DND-41 (cell line): Measurements from ENCODE around the gene USP20.
A peak's percentile ranks its signal among the peaks of the same experiment; 100 is the strongest.

Source experiments
- ATAC-seq: fragments of 200-7000 bp; cut with Tn5 transposase; 3 replicates; pipeline ENCODE4 v1.9.1; 2021; ENCODE audit warnings: low read depth; ENCODE audit not compliant: insufficient read depth
- DNase-seq: peaks from one replicate; pipeline ENCODE4 v3.0.0-alpha.2; 2020
- H2AFZ ChIP-seq: 2 replicates; pipeline ENCODE4 v1.6.0; 2012; ENCODE audit warnings: low read depth, low read length
- H3K27ac ChIP-seq: 2 replicates; pipeline ENCODE4 v1.5.1; 2012; ENCODE audit warnings: low read length, inconsistent platforms
- H3K27me3 ChIP-seq: fragments of 200-600 bp; sonication (generic); 2 replicates; pipeline ENCODE4 v1.6.0; 2012; ENCODE audit warnings: low read length, mild to moderate bottlenecking, inconsistent platforms; ENCODE audit not compliant: insufficient read depth, poor library complexity
- H3K36me3 ChIP-seq: 2 replicates; pipeline ENCODE4 v1.5.1; 2012; ENCODE audit warnings: low read length, inconsistent platforms; ENCODE audit not compliant: insufficient read depth
- H3K4me1 ChIP-seq: 2 replicates; pipeline ENCODE4 v1.5.1; 2012; ENCODE audit warnings: mild to moderate bottlenecking, low read length; ENCODE audit not compliant: insufficient read depth
- H3K4me2 ChIP-seq: 2 replicates; pipeline ENCODE4 v1.6.0; 2012; ENCODE audit warnings: mild to moderate bottlenecking, moderate library complexity, low read length, inconsistent platforms; ENCODE audit not compliant: insufficient read depth
- H3K4me3 ChIP-seq, 2 experiments: fragments of 200-600 bp in 1 of 2; shearing (Covaris generic) in 1 of 2; 2 replicates each; pipeline ENCODE4 v1.5.1; 2012 to 2016; ENCODE audit warnings: inconsistent platforms in 2 of 2, low read length in 2 of 2, mild to moderate bottlenecking in 2 of 2, low read depth in 1 of 2, moderate library complexity in 1 of 2
- H3K79me2 ChIP-seq: 2 replicates; pipeline ENCODE4 v1.6.0; 2012; ENCODE audit warnings: low read length, inconsistent platforms; ENCODE audit not compliant: insufficient read depth
- H3K9ac ChIP-seq: 2 replicates; pipeline ENCODE4 v1.6.0; 2012; ENCODE audit warnings: low read depth, mild to moderate bottlenecking, inconsistent platforms, low read length, moderate library complexity
- H3K9me3 ChIP-seq: 2 replicates; pipeline ENCODE4 v1.5.1; 2012; ENCODE audit warnings: low read length, moderate library complexity, mild to moderate bottlenecking, inconsistent platforms; ENCODE audit not compliant: insufficient read depth, severe bottlenecking
- H4K20me1 ChIP-seq: 2 replicates; pipeline ENCODE4 v1.6.0; 2012; ENCODE audit warnings: low read length; ENCODE audit not compliant: insufficient read depth
- EZH2 ChIP-seq: IDR thresholded peaks from 3 replicates; pipeline ENCODE4 v1.6.1; 2012; ENCODE audit warnings: borderline replicate concordance, low read depth, mild to moderate bottlenecking, moderate library complexity, low read length, inconsistent platforms; ENCODE audit not compliant: severe bottlenecking
- TF ChIP-seq, protein P1 (sequence below): IDR thresholded peaks from 2 replicates; pipeline ENCODE4 v1.5.1; 2012; ENCODE audit warnings: borderline replicate concordance, low read length, moderate library complexity, mild to moderate bottlenecking; ENCODE audit not compliant: poor library complexity, severe bottlenecking; ENCODE audit errors: extremely low read depth

USP20 gene

DNA sequence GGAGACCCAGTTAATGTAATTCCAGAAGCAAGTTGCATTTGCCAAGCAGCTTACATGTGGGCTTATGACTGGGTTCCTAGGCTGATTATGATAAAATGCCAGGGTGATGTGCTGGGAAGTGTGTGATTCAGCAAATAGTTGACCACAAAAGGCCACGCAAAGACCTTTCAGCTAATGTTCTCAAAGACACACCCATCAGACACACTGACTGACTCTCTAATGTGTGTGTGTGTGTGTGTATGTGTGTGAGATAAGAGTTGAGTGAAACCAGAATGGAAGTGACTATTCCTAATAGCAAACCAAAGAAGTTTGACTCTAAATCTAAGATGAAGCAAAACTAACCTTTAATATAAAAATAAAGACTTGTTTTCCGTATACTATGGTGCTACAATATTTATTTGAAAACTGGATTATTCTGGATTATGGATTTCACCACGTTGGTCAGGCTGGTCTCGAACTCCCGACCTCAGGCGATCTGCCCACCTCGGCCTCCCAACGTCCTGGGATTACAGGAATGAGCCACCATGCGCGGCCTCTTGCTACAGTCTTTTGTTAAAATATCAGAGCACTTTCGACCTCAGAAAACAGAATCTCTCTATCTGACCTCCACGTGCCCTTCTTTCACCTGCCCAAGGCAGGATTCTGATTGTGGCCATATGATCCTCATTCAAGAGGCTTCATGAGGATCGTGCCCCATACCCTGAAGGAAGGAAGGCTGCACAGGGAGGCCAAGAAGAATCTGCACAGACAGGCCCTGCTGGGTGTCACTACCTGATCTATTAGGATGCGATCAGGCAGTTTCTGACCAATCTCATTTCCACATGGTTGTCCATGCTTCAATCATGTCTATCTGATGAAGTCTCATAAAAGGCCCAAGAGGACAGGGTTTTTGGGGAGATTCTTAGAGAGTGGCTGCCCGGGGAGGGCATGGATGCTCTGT, 75.6 kb downstream of the USP20 start:
- no peak for ATAC-seq
- peak overlapping the region; percentile 61 for H3K27ac ChIP-seq

DNA sequence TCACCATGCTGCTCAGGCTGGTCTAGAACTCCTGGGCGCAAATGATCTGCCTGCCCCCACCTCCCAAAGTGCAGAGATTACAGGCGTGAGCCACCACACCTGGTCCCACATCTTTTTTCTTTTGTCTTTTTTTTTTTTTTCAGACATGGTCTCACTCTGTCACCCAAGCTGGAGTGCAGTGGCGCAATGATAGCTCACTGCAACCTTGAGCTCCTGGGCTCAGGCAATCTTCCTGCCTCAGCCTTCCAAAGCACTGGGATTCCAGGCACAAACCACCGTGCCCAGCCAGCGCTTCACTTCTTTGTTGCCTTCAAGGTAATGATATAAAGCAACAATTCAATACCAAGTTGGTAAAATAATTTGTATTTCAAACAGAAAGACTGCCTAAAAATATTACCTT, 78.8 kb downstream of the USP20 start:
- Histone ChIP-seq H3K9ac (no peak overlapping the region), H3K4me3 (no peak overlapping the region), H3K79me2 (peaks cover 67% of the 10 kb centered on the region), H3K4me1 (no peaks in the 10 kb centered on the region), H3K27me3 (no peaks in the 10 kb centered on the region), H2AFZ (no peak overlapping the region), H3K9me3 (no peaks in the 10 kb centered on the region), H3K4me2 (no peak overlapping the region), H4K20me1 (no peaks in the 10 kb centered on the region), H3K27ac (peak overlapping the region; percentile 15), H3K36me3 (peaks cover 85% of the 10 kb centered on the region)
- no peak for TF ChIP-seq EZH2
- TF ChIP-seq, protein P1, sequence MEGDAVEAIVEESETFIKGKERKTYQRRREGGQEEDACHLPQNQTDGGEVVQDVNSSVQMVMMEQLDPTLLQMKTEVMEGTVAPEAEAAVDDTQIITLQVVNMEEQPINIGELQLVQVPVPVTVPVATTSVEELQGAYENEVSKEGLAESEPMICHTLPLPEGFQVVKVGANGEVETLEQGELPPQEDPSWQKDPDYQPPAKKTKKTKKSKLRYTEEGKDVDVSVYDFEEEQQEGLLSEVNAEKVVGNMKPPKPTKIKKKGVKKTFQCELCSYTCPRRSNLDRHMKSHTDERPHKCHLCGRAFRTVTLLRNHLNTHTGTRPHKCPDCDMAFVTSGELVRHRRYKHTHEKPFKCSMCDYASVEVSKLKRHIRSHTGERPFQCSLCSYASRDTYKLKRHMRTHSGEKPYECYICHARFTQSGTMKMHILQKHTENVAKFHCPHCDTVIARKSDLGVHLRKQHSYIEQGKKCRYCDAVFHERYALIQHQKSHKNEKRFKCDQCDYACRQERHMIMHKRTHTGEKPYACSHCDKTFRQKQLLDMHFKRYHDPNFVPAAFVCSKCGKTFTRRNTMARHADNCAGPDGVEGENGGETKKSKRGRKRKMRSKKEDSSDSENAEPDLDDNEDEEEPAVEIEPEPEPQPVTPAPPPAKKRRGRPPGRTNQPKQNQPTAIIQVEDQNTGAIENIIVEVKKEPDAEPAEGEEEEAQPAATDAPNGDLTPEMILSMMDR = no peak
- DNase-seq (no peak), ATAC-seq (no peak)

More for the DNA sequence above, 75.6 kb downstream of the USP20 start:
- no peak for DNase-seq
- Histone ChIP-seq H3K4me3 (no peak overlapping the region), H4K20me1 (no peaks in the 10 kb centered on the region), H3K4me1 (no peaks in the 10 kb centered on the region), H3K27me3 (no peaks in the 10 kb centered on the region), H3K4me2 (no peak overlapping the region), H3K36me3 (peaks cover 86% of the 10 kb centered on the region), H3K9ac (no peak overlapping the region; the same call in 1 of the 2 replicates), H3K79me2 (peaks cover 51% of the 10 kb centered on the region), H3K9me3 (no peaks in the 10 kb centered on the region), H2AFZ (no peak overlapping the region)
- TF ChIP-seq, protein P1 = no peak
- no peak for TF ChIP-seq EZH2

DNA sequence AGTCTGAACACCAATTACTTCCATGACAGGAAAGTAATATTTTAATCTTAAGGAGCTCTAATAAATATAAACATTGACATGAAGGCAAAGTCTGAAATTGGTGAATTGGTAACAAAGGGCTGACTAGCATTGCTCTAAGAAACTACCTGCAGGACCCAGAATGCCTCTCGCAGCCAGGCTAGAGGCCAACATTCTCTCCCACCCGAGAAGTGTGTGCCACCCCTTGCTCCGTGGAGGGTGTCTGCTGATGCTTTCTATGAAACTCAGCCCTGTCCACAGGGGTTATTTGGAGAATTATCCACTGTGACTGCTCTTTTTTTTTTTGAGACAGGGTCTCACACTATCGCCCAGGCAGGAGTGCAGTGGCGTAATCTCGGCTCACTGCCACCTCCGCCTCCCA, 81.4 kb downstream of the USP20 start:
- peak overlapping the region; percentile 44 for H3K27ac ChIP-seq
- TF ChIP-seq, protein P1 = no peak
- TF ChIP-seq EZH2 = no peak
- no peak for DNase-seq
- ATAC-seq = no peak
- H2AFZ ChIP-seq = no peak overlapping the region
- no peaks in the 10 kb centered on the region for H3K9me3 ChIP-seq
- no peaks in the 10 kb centered on the region for H3K27me3 ChIP-seq
- H3K4me2 ChIP-seq = no peak overlapping the region
- no peaks in the 10 kb centered on the region for H3K4me1 ChIP-seq
- H3K79me2 ChIP-seq = peaks cover 69% of the 10 kb centered on the region
- H3K4me3 ChIP-seq = no peak overlapping the region
- peaks cover 85% of the 10 kb centered on the region for H3K36me3 ChIP-seq
- H4K20me1 ChIP-seq = no peaks in the 10 kb centered on the region
- H3K9ac ChIP-seq = no peak overlapping the region
